ENCODE measurements around the gene MMP25. TPM values are rescaled to one million over a fixed set of nuclear protein-coding genes. Genes with fewer than 3 reads are reported as not detected.

MMP25 gene
- total RNA-seq, 1 donor from 2014 or later: 75.1 TPM

DNA sequence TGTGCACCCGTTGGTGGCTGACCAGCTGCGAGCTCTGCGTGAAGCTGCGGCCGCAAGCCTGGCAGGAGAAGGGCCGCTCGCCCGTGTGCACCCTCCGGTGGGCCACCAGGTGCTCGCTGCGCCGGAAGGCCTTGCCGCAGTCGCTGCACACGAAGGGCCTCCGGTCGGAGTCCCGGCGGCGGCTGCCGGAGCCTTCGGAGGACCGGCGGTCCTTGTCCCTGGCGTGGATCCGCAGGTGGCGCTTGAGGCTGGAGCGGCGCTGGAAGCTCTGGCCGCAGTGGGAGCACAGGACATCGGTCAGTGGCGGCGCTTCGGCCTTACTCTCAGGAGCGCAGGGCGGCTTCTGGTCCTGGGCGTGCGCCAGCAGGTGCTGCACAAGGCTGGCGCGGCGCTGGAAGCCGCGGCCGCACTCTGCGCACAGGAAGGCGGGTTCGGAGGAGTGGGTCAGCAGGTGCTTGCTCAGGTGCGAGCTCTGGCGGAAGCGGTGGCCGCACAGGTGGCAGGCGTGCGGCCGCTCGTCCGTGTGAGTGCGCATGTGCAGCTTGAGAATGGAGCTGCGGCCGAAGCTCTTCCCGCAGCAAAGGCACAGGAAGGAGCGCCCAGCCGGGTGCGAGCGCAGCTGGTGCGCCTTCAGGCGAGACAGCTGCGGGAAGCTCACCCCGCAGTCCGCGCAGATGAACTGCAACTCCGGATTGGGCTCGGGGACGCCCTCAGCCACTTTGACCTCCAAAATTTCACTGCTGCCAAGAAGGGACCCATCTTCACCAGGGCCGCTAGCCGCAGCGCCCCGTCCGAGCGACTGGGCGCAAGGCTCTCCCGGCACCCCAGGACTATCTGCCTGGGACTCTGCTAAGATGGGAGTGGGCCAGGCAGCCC is 43.6 kb downstream of the MMP25 start:
- intact Hi-C loops (cut with micrococcal nuclease): loop anchor here (5.0 kb wide), 1 partner anchor 37 kb away; no protein-coding TSS in a partner anchor

- intact Hi-C loops (cut with micrococcal nuclease): loop anchor here (5.0 kb wide), 1 partner anchor 36 kb away; no protein-coding TSS in a partner anchor
These were observed 45.2 kb downstream of the MMP25 start for GRCh38 chr16:3091551-3091950.

- intact Hi-C loops (cut with micrococcal nuclease): loop anchor here (5.0 kb wide), 1 partner anchor 35 kb away; no protein-coding TSS in a partner anchor
These were observed 46.2 kb downstream of the MMP25 start for GRCh38 chr16:3092501-3092941.

DNA sequence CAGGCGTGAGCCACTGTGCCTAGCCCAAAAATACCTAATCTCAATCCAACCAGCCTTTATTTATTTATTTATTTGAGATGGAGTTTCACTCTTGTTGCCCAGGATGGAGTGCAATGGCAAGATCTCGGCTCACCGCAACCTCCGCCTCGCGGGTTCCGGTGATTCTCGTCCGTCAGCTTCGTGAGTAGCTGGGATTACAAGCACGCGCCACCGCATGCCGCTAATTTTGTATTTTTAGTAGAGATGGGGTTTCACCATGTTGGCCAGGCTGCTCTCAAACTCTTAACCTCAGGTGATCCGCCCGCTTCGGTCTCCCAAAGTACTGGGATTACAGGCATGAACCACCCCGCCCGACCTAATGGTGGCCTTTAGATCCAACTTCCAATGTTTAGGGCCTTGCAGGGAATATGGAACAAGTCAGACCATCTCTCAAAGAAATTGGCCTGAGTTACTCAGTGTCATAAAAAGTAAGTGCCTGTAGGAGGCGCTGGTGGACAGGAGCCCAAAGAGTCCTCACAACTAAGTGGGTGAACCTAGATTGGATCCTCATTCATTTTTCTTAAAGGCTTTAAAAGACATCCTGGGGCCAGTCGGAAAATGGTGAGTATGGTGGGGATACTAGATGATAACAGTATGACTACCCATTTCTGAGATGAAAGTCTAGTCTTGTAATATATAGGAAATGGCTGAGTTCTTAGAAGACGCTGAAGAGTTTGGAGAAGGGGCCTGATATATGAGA is 48.1 kb downstream of the MMP25 start:
- intact Hi-C loops (cut with micrococcal nuclease): loop anchor here (5.0 kb wide), 1 partner anchor 33 kb away; no protein-coding TSS in a partner anchor

GRCh38 chr16:3095869-3096268 is 49.5 kb downstream of the MMP25 start:
- intact Hi-C loops (cut with micrococcal nuclease): no loop called here

- intact Hi-C loops (cut with micrococcal nuclease): no loop called here
These were observed 50.0 kb downstream of the MMP25 start for GRCh38 chr16:3096362-3096761.

GRCh38 chr16:3097266-3097665 is 50.9 kb downstream of the MMP25 start:
- intact Hi-C loops (cut with micrococcal nuclease): no loop called here

DNA sequence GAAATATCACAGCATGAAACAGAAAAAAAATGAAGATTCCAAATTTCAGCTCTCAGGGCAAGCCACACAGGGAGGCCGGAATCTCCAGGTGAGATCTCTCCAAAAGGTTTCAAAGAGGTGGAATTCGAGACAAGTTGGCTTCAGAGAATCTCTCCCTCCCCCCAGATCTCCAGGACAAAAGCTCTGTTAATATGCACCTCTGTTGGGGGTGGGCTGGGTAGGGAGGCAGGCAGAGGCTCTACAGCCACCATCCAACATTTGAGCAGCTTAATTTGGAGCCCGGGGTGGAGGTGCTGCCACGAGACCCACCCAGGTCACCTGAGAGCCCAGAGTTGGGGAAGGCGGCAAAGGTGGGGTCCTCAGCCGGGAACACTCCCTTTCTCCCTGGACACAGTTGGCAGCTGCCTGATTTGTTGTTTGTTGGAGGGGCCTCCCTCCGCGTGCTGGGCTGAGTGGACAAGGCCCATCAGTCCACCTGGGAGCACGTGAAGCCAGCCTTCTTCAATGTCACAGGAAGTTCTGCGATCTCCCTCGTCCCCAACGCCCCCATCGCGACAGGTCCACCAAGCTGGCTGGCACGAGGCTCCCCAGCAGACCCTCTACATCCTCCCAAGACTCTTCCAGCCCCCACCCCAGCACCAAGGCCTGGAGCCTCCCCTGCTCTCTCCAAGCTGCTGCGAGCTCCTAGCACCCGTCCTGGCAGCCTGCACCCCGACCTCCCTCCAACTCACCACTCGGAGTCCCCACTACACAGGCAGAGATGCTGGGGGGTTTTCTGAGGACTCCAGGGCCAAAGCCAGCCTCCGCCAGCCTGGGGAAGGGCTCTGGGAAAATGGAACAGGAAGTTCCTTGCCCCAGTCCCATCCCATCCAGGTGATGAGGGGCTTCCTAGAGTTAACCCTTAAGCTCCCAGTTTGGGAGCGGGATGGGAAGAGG is 52.4 kb downstream of the MMP25 start, which contains the start of gene ZSCAN10:
TSS of gene ZSCAN10 (minus strand) at position 836 of the 936 bp plus-strand sequence. CDS start 6,357 bp downstream, outside the sequence.
- intact Hi-C loops (cut with micrococcal nuclease): no loop called here

DNA sequence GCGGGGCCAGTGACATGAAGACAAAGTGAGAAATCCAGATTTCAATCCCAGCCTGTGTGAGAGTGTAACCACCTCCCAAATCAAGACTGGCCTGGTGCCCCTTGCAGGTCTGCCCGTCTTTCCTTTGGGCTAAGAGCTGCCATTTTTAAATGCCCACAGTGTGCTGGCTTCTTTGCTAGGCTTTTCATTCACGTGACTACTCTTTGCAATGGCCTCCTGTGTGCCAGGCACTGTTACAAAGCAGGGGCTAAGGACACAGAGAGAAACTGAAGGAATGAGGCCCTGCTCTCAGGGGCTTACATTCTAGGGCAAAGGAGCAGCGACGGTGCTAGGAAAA is 53.0 kb downstream of the MMP25 start:
- intact Hi-C loops (cut with micrococcal nuclease): no loop called here

DNA sequence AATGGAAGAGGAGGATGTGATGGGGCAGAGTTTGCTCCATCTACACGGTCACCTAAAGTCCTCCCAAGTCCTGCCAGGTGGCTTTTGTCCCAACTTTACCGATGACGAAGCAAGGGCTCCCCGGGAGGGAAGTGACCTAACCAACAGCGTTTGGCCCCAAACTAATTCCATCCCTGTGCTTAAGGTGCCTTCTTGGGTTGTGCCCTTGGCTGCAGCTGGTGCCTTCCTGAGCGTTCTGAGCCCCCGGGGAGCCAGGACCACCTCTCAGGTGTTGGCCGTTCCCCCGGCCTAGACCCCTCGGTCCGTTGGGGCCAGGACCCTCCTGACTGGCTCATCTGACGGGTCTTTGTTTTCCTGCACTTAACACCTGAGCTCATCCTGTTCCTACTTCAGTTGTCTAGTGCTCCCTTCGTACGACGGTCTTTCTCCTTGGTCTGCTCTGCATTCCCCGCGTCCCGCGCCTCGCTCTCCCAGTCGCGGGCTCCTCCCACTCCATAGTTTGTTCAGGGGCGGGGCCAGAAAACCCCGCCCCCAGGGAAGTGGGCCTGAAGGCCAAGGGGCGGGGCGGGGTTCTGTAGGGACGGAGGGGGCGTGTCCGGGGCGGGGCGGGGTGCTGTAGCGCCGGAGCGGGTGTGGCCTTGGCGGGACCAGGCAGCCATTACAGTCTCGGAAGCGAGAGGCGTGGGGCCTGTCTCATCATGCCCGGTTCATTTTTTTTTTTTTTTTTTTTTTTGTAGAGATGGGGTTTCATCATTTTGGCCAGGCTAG is 53.6 kb downstream of the MMP25 start:
- intact Hi-C loops (cut with micrococcal nuclease): loop anchor here (1.0 to 2.0 kb wide), 4 partner anchors 24 to 41 kb away; partner anchors contain the start of gene ZNF213

DNA sequence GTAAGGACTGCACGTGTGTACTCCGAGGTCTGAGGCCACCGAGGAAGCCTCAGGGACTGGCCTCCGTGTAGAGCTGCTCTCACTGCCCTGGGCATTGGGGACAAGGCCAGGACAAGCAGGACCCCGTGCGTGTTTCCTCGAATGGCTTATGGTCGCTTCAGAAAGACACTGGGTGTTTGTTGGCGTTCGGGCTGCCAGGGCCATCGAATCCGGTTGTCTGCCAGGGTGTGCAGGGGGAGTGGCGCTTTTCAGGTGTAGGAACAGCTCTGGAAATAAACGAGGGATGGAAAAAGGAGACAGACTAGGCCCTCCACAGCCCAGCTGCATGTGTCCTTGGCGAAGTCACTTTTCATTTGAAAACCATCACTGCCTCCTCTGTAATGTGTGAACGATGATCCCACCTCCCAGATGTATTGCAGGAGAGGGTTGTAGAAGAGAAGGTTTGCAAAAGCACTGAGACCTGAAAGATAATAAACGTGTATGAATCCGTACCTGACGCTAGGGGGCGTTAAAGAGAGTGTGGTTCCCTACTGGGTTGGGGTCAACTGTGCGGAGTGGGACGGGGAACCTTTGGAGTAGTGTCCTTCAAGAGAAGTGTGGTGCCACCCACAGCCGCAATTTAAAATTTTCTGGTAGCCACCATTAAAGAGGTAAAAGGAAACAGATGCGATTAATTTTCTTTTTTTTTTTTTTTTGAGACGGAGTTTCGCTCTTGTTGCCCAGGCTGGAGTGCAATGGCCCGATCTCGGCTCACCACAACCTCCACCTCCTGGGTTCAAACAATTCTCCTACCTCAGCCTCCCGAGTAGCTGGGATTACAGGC is 54.9 kb downstream of the MMP25 start:
- intact Hi-C loops (cut with micrococcal nuclease): loop anchor here (2.0 kb wide), 2 partner anchors 26 to 42 kb away; no protein-coding TSS in a partner anchor

- intact Hi-C loops (cut with micrococcal nuclease): loop anchor here (2.0 kb wide), 2 partner anchors 27 to 43 kb away; no protein-coding TSS in a partner anchor
These were observed 55.6 kb downstream of the MMP25 start for GRCh38 chr16:3101841-3102470.

DNA sequence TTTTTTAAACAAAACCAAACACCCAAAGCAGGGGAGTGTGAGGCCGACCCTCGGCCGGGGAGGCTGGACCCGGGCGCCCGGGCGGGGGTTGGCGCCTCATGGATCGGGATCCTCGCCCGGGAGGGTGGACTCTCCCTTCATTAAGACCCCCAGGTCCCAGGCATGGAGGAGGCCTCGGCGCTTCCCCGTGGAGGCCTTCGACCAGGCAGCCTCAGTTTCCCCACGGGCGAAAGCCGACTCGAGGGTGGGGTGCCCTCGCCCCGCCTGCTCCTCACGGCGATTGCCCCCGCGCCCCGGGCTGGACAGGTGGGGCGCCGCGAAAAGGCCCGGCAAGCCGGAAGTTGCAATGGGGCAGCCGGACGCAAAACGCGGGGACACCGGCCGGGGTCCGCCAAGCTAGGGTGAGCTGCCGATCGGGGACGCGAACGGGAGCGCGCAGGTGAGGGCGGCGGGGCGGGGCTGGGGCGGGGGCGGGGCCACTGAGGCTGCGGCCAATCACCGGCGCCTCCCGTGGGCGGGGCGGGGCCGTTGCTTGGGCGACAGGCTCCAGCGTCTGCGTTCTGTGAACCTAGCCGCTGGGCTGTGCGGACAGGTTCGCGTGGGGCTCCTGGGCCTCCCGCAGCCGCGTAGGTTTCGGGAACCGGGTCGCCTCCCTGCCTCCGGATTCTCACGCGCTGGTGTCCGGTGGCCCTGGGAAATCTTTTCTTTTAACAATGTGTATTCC is 60.0 kb downstream of the MMP25 start:
- intact Hi-C loops (cut with micrococcal nuclease): loop anchor here (1.0 kb wide), 2 partner anchors 18 to 23 kb away; no protein-coding TSS in a partner anchor

Other genes starting within 250 kb of the MMP25 start
- not detected in 2 replicates for gene PRSS41, start 248.1 kb upstream of the MMP25 start, total RNA-seq
- gene PRSS21, start 229.3 kb upstream of the MMP25 start, total RNA-seq: 5.7 and 6.6 TPM in 2 replicates
- 6.5 and 8.0 TPM in 2 replicates for gene ZG16B, start 216.3 kb upstream of the MMP25 start, total RNA-seq
- gene PRSS22, start 188.4 kb upstream of the MMP25 start, total RNA-seq: not detected in 2 replicates
- 20.0 and 23.6 TPM in 2 replicates for gene FLYWCH2, start 163.3 kb upstream of the MMP25 start, total RNA-seq
- gene FLYWCH1, start 134.6 kb upstream of the MMP25 start, total RNA-seq: 61.6 and 67.3 TPM in 2 replicates
- gene KREMEN2, start 82.3 kb upstream of the MMP25 start, total RNA-seq: not detected in 2 replicates
- gene PAQR4, start 77.2 kb upstream of the MMP25 start, total RNA-seq: 43.0 and 49.9 TPM in 2 replicates
- gene PKMYT1, start 66.1 kb upstream of the MMP25 start, total RNA-seq: 124 and 125 TPM in 2 replicates
- 0.43 and 0.77 TPM in 2 replicates for gene CLDN9, start 33.6 kb upstream of the MMP25 start, total RNA-seq
- not detected in 2 replicates for gene CLDN6, start 28.4 kb upstream of the MMP25 start, total RNA-seq
- gene TNFRSF12A, start 26.2 kb upstream of the MMP25 start, total RNA-seq: 4.8 and 5.7 TPM in 2 replicates
- 29.2 and 31.2 TPM in 2 replicates for gene HCFC1R1, start 22.6 kb upstream of the MMP25 start, total RNA-seq
- gene THOC6, start 22.5 kb upstream of the MMP25 start, total RNA-seq: 64.3 and 65.9 TPM in 2 replicates
- 0.20 and 0.23 TPM in 2 replicates for gene BICDL2, start 9.6 kb upstream of the MMP25 start, total RNA-seq
- gene IL32, start 19.1 kb downstream of the MMP25 start, total RNA-seq: 3,664 and 3,681 TPM in 2 replicates
- 0.11 and 0.30 TPM in 2 replicates for gene ZSCAN10, start 52.7 kb downstream of the MMP25 start, total RNA-seq
- 0.23 TPM in 1 of 2 replicates, not detected in the other for gene ZNF205, start 66.0 kb downstream of the MMP25 start, total RNA-seq
- gene ZNF213, start 88.5 kb downstream of the MMP25 start, total RNA-seq: 10.8 and 11.0 TPM in 2 replicates
- gene OR1F1, start 141.6 kb downstream of the MMP25 start, total RNA-seq: not detected in 2 replicates
- gene ZNF200, start 188.6 kb downstream of the MMP25 start, total RNA-seq: 14.4 and 16.5 TPM in 2 replicates
- gene MEFV, start 210.1 kb downstream of the MMP25 start, total RNA-seq: 0.09 and 0.25 TPM in 2 replicates
- 26.0 and 27.4 TPM in 2 replicates for gene ZNF263, start 236.9 kb downstream of the MMP25 start, total RNA-seq